ENCODE measurements around the gene DDR1.
"Not testable (repeated sequence)": the region's sequence is repeated elsewhere in the genome, so short reads cannot be mapped to it uniquely, and the experiment has no call there.

DDR1 gene

DNA sequence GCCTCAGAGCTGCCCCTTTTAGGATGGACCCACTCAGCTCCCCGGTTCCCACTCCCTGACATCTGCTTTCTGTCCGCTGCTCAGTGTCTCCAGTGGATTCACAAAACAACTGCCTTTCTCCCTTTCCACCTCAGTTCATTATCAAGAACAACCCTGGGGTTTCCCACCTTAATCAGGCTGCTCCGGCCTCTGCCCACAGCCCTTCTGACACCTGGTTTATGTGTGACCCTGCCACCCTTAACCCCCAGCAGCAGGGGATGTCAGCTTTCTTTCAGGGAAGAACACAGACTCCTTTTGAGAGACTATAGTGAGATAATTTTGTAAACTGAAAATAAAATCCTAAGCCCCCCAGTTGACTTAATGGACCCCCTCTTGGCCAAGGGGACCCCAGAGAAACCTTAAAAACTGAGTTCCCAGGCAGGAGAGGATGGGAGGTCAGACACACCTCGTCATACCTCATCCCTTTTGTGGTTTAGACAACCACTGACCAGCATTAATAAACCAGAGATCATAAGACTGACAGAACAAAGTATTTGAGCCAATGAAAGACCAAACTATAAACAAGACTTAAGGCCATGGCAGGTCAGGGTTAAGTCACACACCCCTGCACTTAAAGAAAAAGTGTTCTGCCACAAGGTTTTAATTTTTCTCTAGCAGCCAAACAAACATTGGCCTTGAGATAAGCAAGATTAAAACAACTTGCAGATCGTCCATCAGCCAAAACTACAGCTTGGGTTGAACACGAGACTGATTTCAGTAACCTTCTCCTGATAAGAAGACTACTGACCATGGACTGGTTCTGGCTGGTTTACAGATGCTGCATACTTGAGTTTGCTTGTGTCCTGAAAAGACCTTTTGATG lies 42.4 kb upstream of the DDR1 start:
- Histone ChIP-seq H3K36me3 (ENCODE audit: insufficient read depth, low read length) (no peaks in the 10 kb centered on the region), H3K4me1 (ENCODE audit: control insufficient read depth, insufficient read depth, low read length, unreplicated experiment) (peaks cover 18% of the 10 kb centered on the region)

DNA sequence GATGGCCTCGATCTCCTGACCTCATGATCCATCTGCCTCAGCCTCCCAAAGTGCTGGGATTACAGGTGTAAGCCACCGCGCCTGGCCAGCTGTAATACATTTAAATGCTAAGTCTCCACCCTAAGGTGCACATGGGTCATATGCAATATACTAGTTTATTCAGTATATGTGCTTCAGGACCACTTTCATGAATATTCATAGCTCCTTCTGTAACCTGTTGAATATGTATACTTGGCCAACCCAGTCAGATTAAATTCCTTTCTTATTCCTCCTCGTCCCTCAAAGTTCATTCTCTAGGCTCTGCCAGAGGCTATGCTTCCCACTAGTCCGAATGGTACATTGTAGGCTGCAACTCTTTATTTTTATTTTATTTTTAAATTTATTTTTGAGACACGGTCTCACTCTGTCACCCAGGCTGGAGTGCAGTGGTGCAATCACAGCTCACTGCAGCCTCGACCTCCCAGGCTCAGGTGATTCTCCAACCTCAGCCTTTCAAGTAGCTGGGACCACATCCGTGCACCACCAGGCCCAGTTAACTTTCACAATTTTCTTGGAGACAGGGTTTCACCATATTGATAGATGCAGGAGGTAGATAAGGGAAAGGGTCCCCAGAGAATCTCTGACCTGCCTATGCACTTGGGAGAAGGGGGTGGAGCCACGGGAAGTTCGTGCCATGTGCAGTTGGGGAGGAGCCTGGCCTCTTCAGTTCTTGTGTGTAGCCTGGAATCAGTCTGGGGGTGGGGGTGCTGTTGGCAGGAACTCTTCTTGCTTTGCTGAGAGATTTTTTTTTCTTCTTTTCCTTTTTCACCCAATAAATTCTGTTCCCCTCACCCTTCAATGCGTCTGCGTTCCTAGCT lies 41.3 kb upstream of the DDR1 start:
- Histone ChIP-seq H2AFZ (ENCODE audit: low read length, unreplicated experiment) (no peak overlapping the region), H3K27ac (ENCODE audit: low read depth, low read length) (no peak overlapping the region), H3K36me3 (ENCODE audit: insufficient read depth, low read length) (no peaks in the 10 kb centered on the region)

More for the DNA sequence above, 42.4 kb upstream of the DDR1 start:
- Histone ChIP-seq H3K79me2 (ENCODE audit: control insufficient read depth, insufficient read depth, low read length, unreplicated experiment) (no peaks in the 10 kb centered on the region), H3K4me3 (ENCODE audit: low read depth, low read length) (no peak overlapping the region), H3K27me3 (ENCODE audit: insufficient read depth, low read length) (no peaks in the 10 kb centered on the region), H3K27ac (ENCODE audit: low read depth, low read length) (no peak overlapping the region), H2AFZ (ENCODE audit: low read length, unreplicated experiment) (no peak overlapping the region)

DNA sequence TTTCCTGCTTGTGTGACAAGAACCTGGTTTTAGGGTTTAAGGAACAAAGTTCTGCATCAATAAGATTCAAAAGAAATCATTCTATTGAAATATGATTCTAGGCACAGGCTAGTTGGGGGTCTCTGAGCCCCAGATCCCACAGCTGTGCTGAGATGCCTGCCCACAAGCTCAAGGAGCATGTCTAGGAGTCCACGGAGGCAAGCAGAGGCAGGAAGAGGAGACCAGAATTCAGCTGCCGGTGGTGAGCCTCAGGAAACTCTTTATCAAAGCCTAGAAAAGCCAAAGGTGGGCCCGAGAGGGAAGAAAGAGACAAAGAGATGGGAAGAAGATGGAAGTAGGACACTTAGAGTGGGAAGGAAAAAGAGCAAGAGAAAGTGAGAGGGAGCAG lies 40.7 kb upstream of the DDR1 start:
- H3K27me3 ChIP-seq (ENCODE audit: insufficient read depth, low read length) = no peaks in the 10 kb centered on the region

More for the DNA sequence above, 41.3 kb upstream of the DDR1 start:
- H3K4me3 ChIP-seq (ENCODE audit: low read depth, low read length) = no peak overlapping the region
- no peaks in the 10 kb centered on the region for H3K27me3 ChIP-seq (ENCODE audit: insufficient read depth, low read length)
- peaks cover 17% of the 10 kb centered on the region for H3K4me1 ChIP-seq (ENCODE audit: control insufficient read depth, insufficient read depth, low read length, unreplicated experiment)
- no peaks in the 10 kb centered on the region for H3K79me2 ChIP-seq (ENCODE audit: control insufficient read depth, insufficient read depth, low read length, unreplicated experiment)

DNA sequence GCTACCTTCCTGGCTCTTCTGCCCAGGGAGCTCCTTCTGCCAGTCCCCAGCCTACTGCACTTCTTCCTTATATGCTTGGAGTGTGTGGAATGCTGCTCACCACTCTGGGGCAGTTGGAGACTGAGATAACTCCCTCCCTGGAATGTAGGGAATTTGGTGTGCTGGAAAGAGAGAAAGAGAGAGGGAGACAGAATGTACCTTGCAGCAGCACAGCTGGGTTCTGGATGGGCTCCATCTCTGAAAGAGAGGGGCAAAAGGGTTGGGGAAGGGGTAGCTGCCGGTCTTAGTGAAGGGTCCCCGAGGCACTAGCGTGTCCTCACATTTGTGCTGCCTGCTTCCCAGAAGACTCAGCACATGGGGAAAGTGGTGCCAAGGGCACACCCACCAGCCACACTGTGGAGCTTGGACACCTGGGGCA lies 40.2 kb upstream of the DDR1 start:
- H3K27me3 ChIP-seq (ENCODE audit: insufficient read depth, low read length) = no peaks in the 10 kb centered on the region
- no peak overlapping the region for H2AFZ ChIP-seq (ENCODE audit: low read length, unreplicated experiment)
- no peak overlapping the region for H3K27ac ChIP-seq (ENCODE audit: low read depth, low read length)
- peaks cover 17% of the 10 kb centered on the region for H3K4me1 ChIP-seq (ENCODE audit: control insufficient read depth, insufficient read depth, low read length, unreplicated experiment)
- no peak overlapping the region for H3K4me3 ChIP-seq (ENCODE audit: low read depth, low read length)
- no peaks in the 10 kb centered on the region for H3K79me2 ChIP-seq (ENCODE audit: control insufficient read depth, insufficient read depth, low read length, unreplicated experiment)
- no peaks in the 10 kb centered on the region for H3K36me3 ChIP-seq (ENCODE audit: insufficient read depth, low read length)

More for the DNA sequence above, 40.7 kb upstream of the DDR1 start:
- no peak overlapping the region for H2AFZ ChIP-seq (ENCODE audit: low read length, unreplicated experiment)
- no peak overlapping the region for H3K4me3 ChIP-seq (ENCODE audit: low read depth, low read length)
- no peak overlapping the region for H3K27ac ChIP-seq (ENCODE audit: low read depth, low read length)
- H3K79me2 ChIP-seq (ENCODE audit: control insufficient read depth, insufficient read depth, low read length, unreplicated experiment) = no peaks in the 10 kb centered on the region
- peaks cover 17% of the 10 kb centered on the region for H3K4me1 ChIP-seq (ENCODE audit: control insufficient read depth, insufficient read depth, low read length, unreplicated experiment)
- H3K36me3 ChIP-seq (ENCODE audit: insufficient read depth, low read length) = no peaks in the 10 kb centered on the region

DNA sequence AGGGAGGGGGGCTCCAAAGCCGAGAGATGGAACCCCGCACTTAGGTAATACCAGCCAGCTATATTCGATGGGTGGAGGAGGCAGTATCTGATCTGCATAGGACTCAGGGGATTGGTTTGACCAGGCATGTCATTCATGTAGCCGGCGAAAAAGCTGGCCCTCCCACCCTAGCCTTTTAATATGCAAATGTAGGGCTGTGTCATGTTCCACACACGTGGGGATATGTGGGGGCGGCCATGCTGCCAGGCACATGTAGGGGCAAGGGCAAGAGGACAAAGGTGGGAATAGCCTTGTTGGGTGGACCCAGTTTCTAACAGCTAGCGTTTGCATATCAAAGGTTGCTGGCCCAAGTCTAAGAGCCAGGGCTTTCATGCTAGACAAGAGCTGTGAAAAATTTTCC lies 39.1 kb upstream of the DDR1 start:
- H3K79me2 ChIP-seq (ENCODE audit: control insufficient read depth, insufficient read depth, low read length, unreplicated experiment) = no peaks in the 10 kb centered on the region
- no peaks in the 10 kb centered on the region for H3K36me3 ChIP-seq (ENCODE audit: insufficient read depth, low read length)
- no peak overlapping the region for H3K4me3 ChIP-seq (ENCODE audit: low read depth, low read length)
- no peak overlapping the region for H2AFZ ChIP-seq (ENCODE audit: low read length, unreplicated experiment)
- no peaks in the 10 kb centered on the region for H3K27me3 ChIP-seq (ENCODE audit: insufficient read depth, low read length)
- H3K27ac ChIP-seq (ENCODE audit: low read depth, low read length) = no peak overlapping the region
- peaks cover 17% of the 10 kb centered on the region for H3K4me1 ChIP-seq (ENCODE audit: control insufficient read depth, insufficient read depth, low read length, unreplicated experiment)

DNA sequence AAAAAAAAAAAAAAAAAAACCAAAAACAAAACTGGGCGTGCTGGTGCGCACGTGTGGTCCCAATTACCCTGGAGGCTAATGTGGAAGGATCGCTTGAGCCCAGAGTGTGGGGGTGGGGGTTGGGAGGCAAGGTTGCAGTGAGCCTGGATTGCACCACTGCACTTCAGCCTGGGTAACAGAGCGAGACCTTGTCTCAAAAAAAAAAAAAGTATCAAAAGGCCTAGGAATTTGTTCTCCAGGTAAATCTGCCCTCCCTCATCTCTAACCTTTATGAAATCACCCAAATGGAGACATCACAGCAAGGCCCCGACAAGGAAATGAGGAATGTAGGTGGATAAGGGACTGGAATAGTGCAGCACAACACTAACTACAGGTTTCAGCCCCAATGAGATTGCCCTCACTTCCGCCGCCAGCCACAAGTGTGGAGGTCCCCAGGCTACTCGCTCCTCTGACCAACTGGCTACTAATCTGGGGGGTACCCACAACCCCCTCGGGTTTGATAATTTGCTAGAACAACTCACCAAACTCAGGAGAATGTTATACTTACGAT lies 36.8 kb upstream of the DDR1 start:
- no peak overlapping the region for H3K4me3 ChIP-seq (ENCODE audit: low read depth, low read length)
- H3K27me3 ChIP-seq (ENCODE audit: insufficient read depth, low read length) = no peaks in the 10 kb centered on the region
- no peaks in the 10 kb centered on the region for H3K79me2 ChIP-seq (ENCODE audit: control insufficient read depth, insufficient read depth, low read length, unreplicated experiment)
- peaks cover 8% of the 10 kb centered on the region for H3K4me1 ChIP-seq (ENCODE audit: control insufficient read depth, insufficient read depth, low read length, unreplicated experiment)
- H2AFZ ChIP-seq (ENCODE audit: low read length, unreplicated experiment) = no peak overlapping the region
- no peaks in the 10 kb centered on the region for H3K36me3 ChIP-seq (ENCODE audit: insufficient read depth, low read length)
- H3K27ac ChIP-seq (ENCODE audit: low read depth, low read length) = no peak overlapping the region

DNA sequence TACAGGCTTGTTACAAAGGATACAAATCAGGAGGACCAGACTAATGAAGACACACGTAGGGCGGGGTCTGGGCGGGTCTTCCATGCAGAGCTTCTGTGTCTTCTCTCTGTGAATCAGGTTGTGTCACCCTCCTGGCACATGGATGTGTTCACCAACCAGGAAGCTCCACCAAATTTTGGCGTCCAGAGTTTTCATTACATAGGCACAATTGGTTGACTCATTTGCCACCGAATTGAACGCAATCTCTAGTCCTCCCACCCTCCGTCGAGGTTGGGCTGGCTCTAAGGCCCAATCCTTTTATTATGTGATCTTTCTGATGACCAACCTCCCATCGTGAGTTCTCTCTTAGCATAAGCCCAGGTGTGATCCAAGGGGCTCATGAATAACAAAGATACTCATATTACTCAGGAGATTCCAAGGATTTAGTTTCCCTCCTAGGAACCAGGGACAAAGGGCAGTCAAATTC lies 36.3 kb upstream of the DDR1 start:
- Histone ChIP-seq H3K4me3 (ENCODE audit: low read depth, low read length) (no peak overlapping the region), H3K27ac (ENCODE audit: low read depth, low read length) (no peak overlapping the region), H2AFZ (ENCODE audit: low read length, unreplicated experiment) (no peak overlapping the region), H3K27me3 (ENCODE audit: insufficient read depth, low read length) (no peaks in the 10 kb centered on the region), H3K36me3 (ENCODE audit: insufficient read depth, low read length) (no peaks in the 10 kb centered on the region), H3K4me1 (ENCODE audit: control insufficient read depth, insufficient read depth, low read length, unreplicated experiment) (peaks cover 8% of the 10 kb centered on the region), H3K79me2 (ENCODE audit: control insufficient read depth, insufficient read depth, low read length, unreplicated experiment) (no peaks in the 10 kb centered on the region)

DNA sequence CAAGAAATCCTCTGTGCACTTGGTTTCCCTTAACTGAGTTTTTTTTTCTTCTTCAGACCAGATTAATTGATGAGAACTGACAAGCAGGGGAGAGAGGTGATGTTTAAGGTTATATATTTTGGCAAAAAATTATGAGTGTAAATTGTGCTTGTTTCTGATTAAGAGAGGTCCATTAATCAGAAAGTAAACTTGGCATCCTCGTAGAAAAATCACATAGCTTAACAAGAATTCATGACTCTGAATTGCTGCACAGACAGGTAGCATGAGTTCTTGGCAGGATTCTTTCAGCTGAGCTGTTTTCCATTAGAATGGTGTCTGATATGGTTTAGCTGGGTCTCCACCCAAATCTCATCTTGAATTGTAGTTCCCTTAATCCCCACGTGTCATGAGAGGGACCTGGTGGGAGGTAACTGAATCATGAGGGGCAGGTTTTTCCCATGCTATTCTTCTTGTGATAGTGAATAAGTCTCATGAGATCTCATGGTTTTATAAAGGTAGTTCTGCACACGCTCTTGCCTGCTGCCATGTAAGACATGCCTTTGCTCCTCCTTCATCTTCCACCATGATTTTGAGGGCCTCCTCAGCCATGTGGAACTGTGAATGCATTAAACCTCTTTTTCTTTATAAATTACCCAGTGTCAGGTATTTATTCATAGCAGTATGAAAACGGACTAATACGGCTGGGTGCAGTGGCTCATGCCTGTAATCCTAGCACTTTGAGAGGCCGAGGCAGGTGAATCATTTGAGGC lies 34.2 kb upstream of the DDR1 start:
- no peaks in the 10 kb centered on the region for H3K36me3 ChIP-seq (ENCODE audit: insufficient read depth, low read length)
- H2AFZ ChIP-seq (ENCODE audit: low read length, unreplicated experiment) = no peak overlapping the region
- no peaks in the 10 kb centered on the region for H3K4me1 ChIP-seq (ENCODE audit: control insufficient read depth, insufficient read depth, low read length, unreplicated experiment)
- H3K79me2 ChIP-seq (ENCODE audit: control insufficient read depth, insufficient read depth, low read length, unreplicated experiment) = no peaks in the 10 kb centered on the region
- H3K4me3 ChIP-seq (ENCODE audit: low read depth, low read length) = no peak overlapping the region
- no peak overlapping the region for H3K27ac ChIP-seq (ENCODE audit: low read depth, low read length)
- H3K27me3 ChIP-seq (ENCODE audit: insufficient read depth, low read length) = no peaks in the 10 kb centered on the region

DNA sequence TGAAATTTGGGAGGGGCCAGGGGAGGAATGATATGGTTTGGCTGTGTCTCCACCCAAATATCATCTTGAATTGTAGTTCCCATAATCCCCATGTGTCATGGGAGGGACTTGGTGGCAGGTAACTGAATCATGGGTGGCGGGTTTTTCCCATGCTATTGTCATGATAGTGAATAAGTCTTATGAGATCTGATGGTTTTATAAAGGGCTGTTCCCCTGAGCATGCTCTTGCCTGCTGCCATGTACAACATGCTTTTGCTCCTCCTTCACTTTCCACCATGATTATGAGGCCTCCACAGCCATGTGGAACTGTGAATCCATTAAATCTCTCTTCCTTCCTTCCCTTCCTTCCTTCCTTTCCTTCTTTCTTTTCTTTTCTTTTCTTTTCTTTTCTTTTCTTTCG lies 31.9 kb upstream of the DDR1 start:
- H3K27me3 ChIP-seq (ENCODE audit: insufficient read depth, low read length) = peaks cover 20% of the 10 kb centered on the region; the same call in 1 of the 2 replicates
- not testable (repeated sequence) for H3K4me1 ChIP-seq (ENCODE audit: control insufficient read depth, insufficient read depth, low read length, unreplicated experiment); H3K36me3 ChIP-seq (ENCODE audit: insufficient read depth, low read length); H3K4me3 ChIP-seq (ENCODE audit: low read depth, low read length); H3K79me2 ChIP-seq (ENCODE audit: control insufficient read depth, insufficient read depth, low read length, unreplicated experiment); H3K27ac ChIP-seq (ENCODE audit: low read depth, low read length); H2AFZ ChIP-seq (ENCODE audit: low read length, unreplicated experiment)
